ENCODE measurements around the gene ZNF837.

GRCh38 chr19:58397533-58398037, 16.8 kb upstream of the ZNF837 start:
- TF ChIP-seq ARID2 (CRISPR knock-in tag; IDR thresholded peaks at IDR 0.05; ENCODE audit: borderline replicate concordance) (no peak), CCDC6 (CRISPR knock-in tag; IDR thresholded peaks at IDR 0.05) (no peak)
